NCI-H510A treated with DMSO at 0.1 percent for 48 hours (cell line): Measurements from ENCODE around the gene PRDX3.

Source experiments
- DNase-seq: peaks from one replicate; lab custom pipeline; 2025; lab: John Stamatoyannopoulos, UW

Gene PRDX3

DNA sequence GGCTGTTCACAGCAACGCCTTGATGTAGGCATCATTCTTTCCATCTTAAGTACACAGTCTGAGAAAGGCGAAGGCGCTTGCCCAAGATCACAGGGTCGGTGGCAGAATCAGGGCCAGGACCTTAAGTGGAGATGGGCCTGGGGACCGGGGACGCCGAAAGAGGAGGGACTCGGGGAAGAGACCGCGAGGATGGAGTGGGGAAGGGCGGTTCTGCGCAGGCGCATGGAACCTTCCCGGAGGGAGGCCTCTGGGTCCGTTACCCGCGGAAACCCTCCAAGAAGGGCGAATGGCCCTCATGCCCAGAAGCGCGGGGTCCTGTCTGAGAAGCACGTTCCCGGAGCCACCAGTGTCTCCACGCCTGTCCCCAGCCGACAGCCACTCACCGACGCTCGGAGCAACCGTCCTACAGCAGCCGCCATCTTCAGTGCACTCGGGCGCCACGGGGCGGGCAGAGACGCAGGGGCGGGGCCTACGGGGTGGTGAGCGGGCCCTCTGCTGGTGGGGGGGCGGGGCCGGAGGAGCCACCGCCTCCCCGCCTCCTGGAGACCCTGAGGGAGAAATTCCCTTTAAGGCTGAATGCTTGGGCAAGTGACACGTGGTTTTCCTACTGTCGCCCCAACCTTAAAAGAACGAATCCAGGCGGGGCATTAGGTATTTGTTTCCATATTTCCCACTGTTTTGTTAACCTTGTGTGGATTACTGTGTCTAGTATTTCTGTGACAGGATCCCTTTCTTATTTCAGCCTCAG, at the start of gene PRDX3:
Gene PRDX3, minus strand, starts transcription at position 441 of the 748 bp plus-strand sequence. Its CDS starts 22 bp downstream, at position 419.
- DNase-seq = peak; percentile 94

DNA sequence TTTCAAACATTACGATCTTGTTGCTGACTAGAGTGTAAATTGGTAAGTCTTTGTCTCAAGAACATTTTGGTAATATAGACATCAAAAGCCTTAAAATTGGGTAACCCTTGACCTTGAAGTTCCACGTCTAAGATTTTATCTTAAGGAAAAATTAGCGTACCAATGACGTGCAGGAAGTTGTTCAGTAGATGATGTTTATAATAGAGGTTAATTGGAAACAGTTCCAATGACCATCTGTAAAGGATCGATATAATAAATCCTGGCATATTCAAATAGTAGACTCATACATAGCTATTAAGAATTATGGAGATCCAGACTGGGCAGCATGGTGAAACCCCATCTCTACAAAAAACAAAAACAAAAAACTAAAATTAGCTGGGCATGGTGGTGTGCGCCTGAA, 49.2 kb upstream of the PRDX3 start:
- no peak for DNase-seq

DNA sequence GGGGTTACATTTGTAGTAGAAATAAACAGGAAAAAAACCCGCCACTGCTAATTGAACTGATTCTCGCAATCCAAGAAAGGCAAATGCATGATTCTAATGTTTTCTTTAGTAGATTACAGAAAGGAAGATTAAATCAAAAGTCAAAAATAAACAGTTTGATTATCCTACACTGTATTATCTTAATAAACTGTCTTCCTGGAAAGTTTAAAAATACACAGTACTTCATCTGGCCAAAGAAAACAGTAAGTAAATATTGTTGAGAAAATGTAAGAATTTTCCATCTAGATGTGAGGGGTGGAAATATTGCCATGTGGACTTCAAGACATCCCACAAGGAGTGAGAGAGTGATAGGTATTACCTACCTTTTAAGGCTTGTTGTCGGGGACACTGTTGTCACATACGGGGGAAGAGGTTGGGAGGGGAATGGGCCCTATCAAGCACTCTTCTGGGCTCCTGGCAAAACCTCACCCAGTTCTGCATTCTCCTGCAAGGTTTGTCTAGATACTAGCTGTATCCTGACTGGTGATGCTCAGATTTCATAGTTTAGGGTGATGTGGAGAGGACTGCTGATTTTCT, 46.6 kb upstream of the PRDX3 start:
- DNase-seq = no peak

DNA sequence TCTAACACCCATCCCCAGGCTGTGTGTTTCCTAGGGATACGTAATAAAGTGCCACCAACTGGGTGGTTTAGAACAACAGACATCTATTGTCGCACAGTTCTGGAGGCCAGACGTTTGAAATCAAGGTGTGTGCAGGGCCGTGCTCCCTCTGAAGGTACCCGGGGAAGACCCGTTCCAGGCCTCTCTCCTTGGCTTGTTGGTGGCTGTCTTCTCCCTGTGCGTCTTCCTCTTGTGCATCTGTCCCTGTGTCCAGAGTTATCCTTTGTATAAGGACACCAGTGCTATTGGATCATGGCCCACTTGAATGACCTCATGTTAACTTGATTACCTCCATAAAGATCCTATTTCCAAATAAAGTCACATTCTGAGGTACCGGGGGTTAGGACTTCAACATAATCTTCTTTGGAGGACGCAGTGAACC, 44.4 kb upstream of the PRDX3 start:
- no peak for DNase-seq

DNA sequence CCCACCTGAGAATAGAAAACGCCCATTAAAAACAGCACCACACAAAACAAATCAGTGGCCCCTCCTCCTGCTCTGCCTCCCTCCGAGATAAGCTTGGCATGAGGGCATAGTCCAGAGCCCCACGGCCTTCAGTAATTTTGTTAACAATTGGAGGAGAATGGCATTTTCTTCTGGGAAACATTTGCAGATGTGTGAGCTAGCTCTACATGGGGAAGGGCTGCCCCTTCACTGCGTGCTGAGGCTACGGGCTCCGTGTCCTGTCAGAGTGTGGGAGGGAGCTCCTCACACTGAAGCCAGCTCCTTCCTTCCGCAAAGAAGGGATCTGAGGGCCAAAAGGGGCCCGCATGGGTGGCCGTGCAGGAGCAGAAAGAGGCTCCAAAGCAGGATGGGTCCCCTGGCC, 43.9 kb upstream of the PRDX3 start:
- DNase-seq = no peak

DNA sequence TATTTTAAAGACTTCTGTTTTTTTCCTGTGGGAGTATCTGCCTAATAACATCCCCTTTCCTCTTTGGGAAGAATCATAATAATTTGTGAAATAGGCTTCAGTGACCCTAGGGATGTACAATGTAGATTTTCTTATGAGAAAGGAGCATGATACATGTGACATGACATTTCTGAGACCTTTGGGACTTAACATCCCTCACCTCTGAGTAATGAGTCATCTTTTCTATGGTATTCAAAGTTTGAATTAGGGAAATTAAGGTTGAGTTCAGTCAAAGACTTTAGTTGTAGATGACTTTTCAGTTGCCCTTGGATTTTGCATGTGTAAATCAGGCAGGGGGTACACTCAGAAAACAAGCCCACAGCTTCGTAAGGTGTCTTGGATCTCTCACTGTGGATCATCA, 43.1 kb upstream of the PRDX3 start:
- DNase-seq = no peak

DNA sequence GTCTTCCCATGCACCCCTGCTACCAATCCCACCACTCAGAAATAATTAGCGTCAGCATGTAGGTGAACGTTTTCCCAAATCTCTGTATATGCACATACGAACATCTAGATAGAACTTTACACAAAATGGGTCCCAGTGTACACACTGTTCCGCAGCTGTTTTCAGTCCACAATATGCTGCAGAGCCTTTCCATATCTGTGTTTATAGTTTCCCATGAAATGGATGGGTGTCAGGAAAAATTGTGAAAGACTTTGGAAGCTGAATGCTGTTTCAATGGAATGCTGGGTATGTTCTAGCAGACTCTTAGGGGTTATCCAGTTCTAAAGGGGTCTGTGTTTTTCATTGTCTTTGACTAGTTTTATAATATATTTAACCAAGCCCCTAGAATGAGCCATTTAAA, 42.6 kb upstream of the PRDX3 start:
- no peak for DNase-seq

DNA sequence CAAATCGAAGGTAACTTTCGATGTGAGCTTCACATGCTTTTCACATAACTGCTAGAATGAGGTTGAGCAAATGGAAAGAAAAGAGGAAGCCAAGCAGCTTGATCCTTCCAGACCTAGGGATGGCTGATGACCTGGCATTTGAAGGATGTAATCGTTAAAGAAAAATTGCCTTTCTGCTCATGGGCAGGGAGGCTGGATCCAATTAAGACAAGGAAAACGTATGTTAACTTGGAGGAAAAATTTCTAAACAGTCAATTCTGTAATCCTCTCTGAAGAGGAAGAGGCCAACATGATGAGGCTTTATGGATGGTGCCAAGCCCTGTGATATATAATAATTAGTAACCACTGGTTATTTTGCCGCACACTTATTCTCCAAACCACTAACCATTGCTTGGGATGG, 41.3 kb upstream of the PRDX3 start:
- no peak for DNase-seq

DNA sequence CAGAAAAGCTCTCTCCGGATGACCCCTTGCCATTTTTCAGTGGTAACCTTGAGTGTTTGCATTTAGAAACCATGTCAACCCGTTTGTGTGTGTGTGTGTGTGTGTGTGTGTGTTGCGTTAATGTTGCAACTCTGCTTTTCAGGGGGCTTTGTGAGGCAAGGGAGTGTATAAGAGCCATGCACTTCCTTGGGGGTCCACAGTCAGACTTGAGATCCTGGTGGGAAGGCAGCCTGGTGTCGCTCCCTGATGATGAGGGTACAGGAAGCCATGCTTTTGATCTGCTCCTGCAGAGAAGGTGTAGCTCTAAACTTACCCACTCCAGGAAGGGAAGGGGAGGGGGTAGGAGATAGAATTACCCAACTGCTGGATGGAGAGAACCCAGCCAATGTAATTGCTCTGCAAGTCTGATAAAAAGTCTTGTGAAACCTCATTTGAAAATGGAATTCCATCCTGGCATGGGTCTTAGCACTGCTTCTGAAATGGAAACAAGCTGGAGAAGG, 39.4 kb upstream of the PRDX3 start:
- peak; percentile 34 for DNase-seq

DNA sequence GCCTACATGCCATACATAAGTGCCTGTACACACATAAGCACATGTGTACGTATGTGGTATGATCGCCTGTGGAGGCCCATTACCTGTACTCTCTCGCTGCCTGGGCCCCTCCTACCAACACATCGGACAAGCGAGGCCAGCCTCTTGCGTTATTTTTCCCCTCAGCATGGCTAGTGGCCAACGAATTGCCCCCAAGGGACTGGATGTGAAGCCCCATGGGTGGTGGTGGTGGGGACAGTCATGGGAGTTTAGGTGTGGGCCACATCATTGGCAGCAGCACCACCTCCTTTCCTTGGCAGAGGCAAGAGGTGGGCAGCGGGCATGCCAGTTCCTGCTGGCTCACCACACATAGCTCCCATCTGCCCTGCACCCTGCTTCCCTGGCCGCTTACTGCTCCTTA, 38.8 kb upstream of the PRDX3 start:
- DNase-seq = no peak

DNA sequence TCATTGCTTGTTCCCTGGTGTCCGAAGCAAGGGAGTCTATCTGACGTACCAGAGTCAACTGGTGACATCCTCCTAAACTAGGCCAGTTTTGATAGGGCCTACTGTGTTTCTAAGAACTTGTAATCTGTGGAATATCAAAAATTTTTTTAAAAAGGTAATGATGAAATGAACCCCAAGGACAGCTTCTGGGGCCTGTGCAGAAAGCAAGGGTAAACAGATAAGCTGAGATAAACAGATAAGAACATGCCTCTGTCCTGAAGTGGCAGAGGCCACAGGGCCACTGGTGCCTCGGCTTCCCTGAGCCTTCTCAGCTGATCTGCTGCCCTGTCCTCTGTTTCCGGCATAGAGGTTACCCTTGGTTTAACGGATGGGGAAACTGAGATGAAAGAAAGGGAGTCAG, 37.5 kb upstream of the PRDX3 start:
- DNase-seq = no peak

DNA sequence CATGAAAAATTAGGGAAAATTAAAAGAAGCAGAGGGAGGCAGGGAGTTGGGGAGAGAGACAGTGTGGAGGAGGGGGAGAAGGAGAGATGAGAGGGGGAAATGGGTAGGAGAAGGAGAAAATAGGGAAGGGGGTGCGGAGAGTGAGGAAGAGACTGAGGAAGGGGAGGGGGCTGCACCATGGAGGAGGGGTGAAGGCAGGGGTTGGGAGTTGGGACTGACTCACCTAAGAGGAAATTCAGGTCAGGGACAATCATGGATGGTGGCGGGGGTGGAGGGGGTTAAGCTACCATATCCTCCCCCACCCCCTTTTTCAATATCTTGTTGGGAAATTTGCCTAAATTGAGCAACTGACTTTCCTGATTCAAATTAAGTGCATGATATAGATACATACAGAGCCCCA, 36.8 kb upstream of the PRDX3 start:
- DNase-seq = no peak

DNA sequence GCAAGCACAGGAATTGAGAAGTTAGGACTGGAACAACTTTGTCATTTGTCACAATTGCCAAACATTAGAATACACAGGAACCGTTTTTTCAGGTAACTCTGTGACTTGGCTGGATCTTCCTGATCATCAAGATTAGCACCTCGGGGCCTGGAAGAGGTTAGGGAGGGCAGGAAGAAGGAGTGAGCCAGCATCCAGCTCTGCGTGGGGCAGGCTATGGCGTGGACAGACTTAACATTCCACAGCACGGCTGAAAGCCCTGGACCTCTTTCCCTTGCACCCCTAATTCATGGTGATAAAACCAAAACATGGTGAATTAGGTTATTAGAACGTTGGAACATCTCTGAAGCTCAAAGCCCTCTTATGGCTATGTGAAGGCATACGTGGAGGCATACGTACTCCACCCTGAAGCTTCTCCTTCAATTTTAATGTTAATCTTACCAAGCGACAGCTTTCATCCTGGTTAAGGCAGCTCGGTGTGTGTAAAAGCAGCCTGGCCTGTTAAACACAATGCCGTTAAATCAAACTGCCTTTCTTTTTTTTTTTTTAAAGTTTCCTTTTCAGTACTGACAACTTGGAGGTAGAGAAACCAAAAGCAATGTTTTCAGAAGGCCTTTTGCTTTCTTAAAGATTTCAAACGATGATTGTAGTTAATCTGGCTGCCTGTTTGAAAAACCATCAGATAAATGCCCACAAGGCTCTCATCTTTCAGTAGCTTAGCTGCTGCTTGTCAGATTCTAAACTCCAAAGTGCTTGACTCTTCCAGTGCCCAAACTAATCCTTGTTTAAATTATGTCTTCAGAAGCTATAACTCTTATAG, 33.2 kb upstream of the PRDX3 start:
- no peak for DNase-seq

DNA sequence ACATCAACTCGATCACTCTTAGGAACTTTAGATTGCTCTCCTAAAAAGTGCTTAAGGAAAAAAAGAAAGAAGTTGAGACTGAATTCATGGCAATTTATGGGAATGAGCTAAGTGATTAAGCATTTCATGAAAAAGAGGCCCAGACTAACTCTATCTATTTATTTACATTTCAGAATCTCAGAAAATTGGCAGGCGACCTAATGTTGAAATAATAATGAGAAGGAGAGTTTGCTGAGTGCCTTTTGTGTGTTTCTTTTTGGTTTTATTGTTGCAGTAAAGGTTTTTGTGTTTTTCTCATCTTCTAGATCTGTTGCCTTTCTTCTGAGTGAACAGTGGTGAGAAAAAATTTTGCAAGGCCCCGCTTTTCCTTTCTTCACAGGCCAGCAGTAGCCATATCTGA, 32.6 kb upstream of the PRDX3 start:
- DNase-seq = no peak

DNA sequence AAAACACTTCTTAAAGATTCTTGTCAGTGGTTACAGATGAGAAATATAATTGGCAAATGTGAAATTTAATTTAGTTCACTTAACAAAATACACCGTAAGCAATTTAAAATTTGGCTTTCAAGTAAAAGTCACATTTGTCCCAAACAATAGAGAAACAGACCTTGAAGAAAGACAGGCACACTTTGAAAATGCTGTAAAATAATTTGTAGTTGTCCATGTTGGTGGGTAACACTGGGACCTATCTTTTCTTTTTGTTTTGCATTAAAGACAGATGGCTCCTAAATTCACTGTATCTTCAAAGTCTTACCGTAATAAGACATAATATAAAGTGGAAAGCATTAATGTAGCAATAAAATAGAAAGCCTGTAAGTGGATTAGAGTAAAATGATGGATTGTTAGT, 32.0 kb upstream of the PRDX3 start:
- DNase-seq = no peak

DNA sequence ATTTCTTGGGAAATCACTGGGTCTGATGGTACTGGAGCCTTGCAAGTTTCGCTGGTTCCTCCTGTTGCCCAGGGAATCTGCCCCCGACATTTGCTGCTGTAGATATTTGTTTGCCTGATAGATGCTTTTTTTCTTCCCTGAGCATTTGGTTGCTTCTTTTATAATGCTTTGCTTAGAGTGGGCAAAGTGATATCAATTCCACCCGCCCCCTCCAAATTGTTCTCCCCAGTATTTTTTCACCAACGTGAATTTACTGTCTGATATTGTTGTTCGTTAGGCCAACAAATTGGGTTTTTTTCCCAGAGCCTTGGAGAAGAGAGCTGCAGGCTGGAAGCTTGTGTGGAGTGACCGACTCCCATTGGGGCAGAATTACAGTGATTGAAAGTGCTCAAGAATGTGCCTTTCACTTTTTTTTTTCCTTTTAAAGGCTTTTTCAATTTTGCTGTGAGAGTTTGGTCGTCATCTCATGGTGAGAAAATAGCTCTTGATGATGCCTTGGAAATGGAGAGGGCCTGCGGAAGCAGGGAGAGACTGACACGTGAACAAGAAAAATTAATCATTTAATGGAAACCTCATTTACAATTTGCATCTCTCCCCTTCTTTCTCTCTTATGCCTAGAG, 31.2 kb upstream of the PRDX3 start:
- DNase-seq = no peak

DNA sequence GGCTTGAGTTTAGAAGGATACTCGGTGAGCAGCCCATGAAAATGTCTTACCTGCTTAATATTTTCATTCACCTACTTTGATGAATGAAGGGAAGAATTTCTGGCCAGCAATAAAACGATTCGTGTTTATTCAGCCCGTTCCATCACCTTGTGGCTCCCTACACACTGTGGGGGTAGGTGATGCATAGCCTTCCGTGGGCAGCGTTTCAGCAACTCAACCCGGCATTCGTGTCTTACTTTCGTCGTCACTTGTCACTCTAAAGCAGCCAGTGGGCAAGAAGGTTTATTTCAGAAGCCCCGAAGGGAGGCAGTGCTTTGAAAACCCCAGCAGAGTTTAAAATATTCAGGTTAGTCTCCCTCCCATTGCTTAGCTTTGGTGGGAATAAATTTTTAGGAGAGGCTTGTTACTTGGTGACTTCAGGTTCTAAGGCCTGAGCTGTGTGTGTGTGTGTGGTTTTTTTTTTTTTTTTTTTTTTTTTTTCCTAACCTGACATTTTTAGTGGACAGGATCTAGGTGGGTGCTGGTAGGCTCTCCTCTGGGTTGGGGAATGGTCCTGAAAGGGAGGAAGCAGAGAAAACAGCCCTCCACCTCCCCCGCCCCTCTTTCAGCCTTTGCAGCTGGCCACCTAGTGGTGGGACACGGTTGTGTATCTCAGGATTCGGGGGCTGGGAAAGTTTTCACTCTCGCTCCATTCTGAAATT, 30.6 kb upstream of the PRDX3 start:
- peak; percentile 80 for DNase-seq

DNA sequence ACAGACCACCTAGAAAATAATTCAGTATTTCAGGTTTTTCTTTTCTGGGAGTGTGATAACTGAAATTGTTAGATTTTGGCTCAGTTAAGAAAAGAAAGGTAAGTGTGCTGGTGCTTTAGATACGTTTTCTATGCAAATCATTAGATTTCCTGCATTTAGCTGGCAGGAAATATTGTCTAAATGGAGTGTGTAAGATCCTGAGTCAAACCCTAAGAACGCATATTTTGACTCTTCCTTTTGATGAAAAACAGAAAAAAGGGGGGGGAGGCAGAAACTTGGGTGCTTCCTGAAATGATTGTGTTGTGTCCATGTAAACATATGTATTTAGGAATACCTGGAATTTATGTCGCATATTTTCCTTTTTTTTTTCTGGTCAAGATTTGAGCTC, 29.9 kb upstream of the PRDX3 start:
- DNase-seq = no peak

DNA sequence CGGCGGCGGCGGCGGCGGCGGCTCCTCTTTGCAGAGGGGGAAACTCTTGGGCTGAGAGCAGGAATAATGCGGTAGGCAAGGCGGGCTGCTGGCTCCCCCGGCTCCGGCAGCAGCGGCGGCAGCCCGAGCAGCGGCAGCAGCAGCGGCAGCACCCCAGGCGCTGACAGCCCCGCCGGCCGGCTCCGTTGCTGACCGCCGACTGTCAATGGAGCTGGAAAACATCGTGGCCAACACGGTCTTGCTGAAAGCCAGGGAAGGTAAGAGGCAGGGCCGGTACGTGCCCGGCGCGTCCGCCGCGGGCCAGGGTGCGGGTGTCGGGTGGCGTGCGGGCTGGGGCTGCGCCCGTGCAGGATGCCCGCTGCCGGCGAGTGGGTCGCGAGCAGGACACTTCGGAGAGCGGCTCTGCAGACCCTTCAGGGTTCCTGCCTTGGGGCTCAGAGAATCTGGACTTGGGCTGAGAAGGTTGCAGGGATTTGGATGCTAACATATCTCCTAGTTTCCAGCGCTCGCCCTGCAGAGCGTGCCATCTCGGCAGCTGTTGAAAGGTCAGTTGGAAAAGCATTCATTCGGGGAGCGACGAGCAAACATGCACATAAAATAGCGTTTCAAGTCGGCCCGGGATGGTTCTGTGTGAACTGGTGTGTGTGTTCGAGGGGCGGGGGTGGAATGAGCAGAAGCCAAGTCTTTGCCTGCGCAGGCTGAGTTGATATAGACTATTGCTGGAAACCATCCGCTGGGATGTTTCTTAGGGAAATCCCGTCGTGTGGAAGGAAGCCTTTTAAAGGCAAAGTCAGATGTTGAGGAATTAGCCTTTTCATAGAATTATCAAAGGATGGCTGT, 29.3 kb upstream of the PRDX3 start:
- DNase-seq = peak; percentile 67

DNA sequence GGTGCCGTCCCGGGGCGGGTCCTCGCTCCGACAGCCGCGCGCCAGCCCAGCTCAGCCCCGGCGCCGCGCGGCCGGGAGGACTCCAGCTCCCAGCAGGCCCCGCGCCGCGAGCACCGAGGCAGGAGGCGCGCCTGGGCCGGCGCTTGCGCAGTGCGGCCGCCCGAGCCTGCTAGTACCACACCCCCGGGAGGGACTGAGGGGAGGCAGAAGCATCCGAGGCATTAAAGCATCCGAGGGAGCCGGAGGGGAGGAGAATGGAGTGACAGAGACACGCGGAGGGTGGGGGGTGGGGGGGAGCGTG, 28.7 kb upstream of the PRDX3 start, which contains the start of gene GRK5:
Gene GRK5, plus strand, starts transcription at position 206 of the 301 bp plus-strand sequence. CDS start 347 bp downstream, outside the sequence.
- peak; percentile 76 for DNase-seq
